K562 (cell line): ENCODE data around the gene JDP2. TPM values are rescaled to one million over a fixed set of nuclear protein-coding genes. Genes with fewer than 3 reads are reported as not detected.
A peak's percentile ranks its signal among the peaks of the same experiment; 100 is the strongest.

Experiments
- HCFC1 ChIP-seq: IDR thresholded peaks from 2 replicates; pipeline ENCODE4 v1.6.1; 2012; ENCODE audit warnings: low read depth, low read length, improper control_type of control experiment
- HNRNPLL ChIP-seq: fragments of 200-400 bp; formaldehyde crosslinking; IDR thresholded peaks from 2 replicates; pipeline ENCODE4 v1.6.1; 2017; ENCODE audit warnings: low read length, low read depth, mild to moderate bottlenecking; ENCODE audit not compliant: poor library complexity, severe bottlenecking
- NFE2 ChIP-seq: IDR thresholded peaks from 2 replicates; pipeline ENCODE4 v1.6.1; 2014; ENCODE audit warnings: antibody characterized with exemption, low read depth
- NFIX ChIP-seq: fragments of 250-450 bp; sonication (Bioruptor Pico); IDR thresholded peaks from 2 replicates; pipeline ENCODE4 v1.4.0; 2020; ENCODE audit warnings: low read depth, mild to moderate bottlenecking, moderate library complexity
- PCBP1 ChIP-seq: fragments of 200-400 bp; formaldehyde crosslinking; IDR thresholded peaks from 2 replicates; pipeline ENCODE4 v1.6.1; 2018; ENCODE audit warnings: mild to moderate bottlenecking, low read depth, low read length; ENCODE audit not compliant: poor library complexity, severe bottlenecking
- TEAD2 ChIP-seq: fragments of 450-650 bp; IDR thresholded peaks from 2 replicates; pipeline ENCODE4 v1.6.1; 2016; ENCODE audit warnings: missing genetic modification characterization, control low read depth, missing compliant biosample characterization
- ZBTB8A ChIP-seq: fragments of 450-650 bp; IDR thresholded peaks from 2 replicates; pipeline ENCODE4 v1.6.1; 2018; ENCODE audit warnings: mild to moderate bottlenecking, moderate library complexity; ENCODE audit not compliant: partially characterized antibody
- ZNF224 ChIP-seq: sonication (generic); formaldehyde crosslinking; IDR thresholded peaks from 2 replicates; pipeline ENCODE4 v1.8.0; 2022; ENCODE audit warnings: mild to moderate bottlenecking, missing genetic modification reagents
- ZNF431 ChIP-seq: sonication (generic); formaldehyde crosslinking; IDR thresholded peaks from 2 replicates; pipeline ENCODE4 v1.8.0; 2022; ENCODE audit warnings: mild to moderate bottlenecking, missing genetic modification reagents
- polyA plus RNA-seq, 8 experiments: library from polyadenylated mRNA; depleted of rRNA in 4 of 8; stranded (reverse) in 5 of 8; unstranded in 3 of 8; fragments of >200 nt; fragmentation: Nextera tagmentation in 2 of 8; fragmentation: Illumina TruSeq in 1 of 8; extraction: Ambion mirVana in 2 of 8; extraction: Trizol in 1 of 8; gene quantifications; 2 replicates each; pipeline versions ENCODE4 v1.2.1 to v1.2.3, GENCODE V29; 2011 to 2014; ENCODE audit warnings: inconsistent platforms in 1 of 8, missing spikeins in 1 of 8
- total RNA-seq, 7 experiments: library from RNA; depleted of rRNA in 6 of 7; stranded (reverse); fragments of >200 nt in 6 of 7; fragmentation: Illumina TruSeq in 2 of 7; extraction: Trizol in 2 of 7; gene quantifications; 2 replicates each; pipeline versions ENCODE4 v1.2.1 to v1.2.3, GENCODE V29; 2011 to 2021; ENCODE audit warnings: low replicate concordance in 1 of 7
- TF ChIP-seq, protein P1 (sequence below), 2 experiments: IDR thresholded peaks; 2 replicates each; pipeline ENCODE4 v1.6.1; 2012; ENCODE audit warnings: improper control_type of control experiment in 2 of 2, low read depth in 2 of 2, low read length in 2 of 2, borderline replicate concordance in 1 of 2
- TF ChIP-seq, protein P2 (sequence below): fragments of 250-450 bp; sonication (Bioruptor Pico); IDR thresholded peaks from 2 replicates; pipeline ENCODE4 v1.8.0; 2022; ENCODE audit warnings: moderate library complexity, mild to moderate bottlenecking, inconsistent platforms
- TF ChIP-seq, protein P3 (sequence below): sonication (generic); formaldehyde crosslinking; IDR thresholded peaks from 2 replicates; pipeline ENCODE4 v1.8.0; 2023; ENCODE audit warnings: mild to moderate bottlenecking, missing genetic modification reagents
- TF ChIP-seq, protein P4 (sequence below), 3 experiments: IDR thresholded peaks in 2 of 3; conservative IDR thresholded peaks in 1 of 3; 2 replicates each; pipeline ENCODE4 v1.5.1; 2011 to 2012; ENCODE audit warnings: low read length in 3 of 3, mild to moderate bottlenecking in 3 of 3, control low read depth in 2 of 3, improper control_type of control experiment in 1 of 3, inconsistent platforms in 1 of 3, low read depth in 1 of 3, mixed read lengths in 1 of 3, moderate library complexity in 1 of 3; ENCODE audit not compliant: insufficient read depth in 2 of 3
- TF ChIP-seq, protein P5 (sequence below): fragments of 450-650 bp; IDR thresholded peaks from 2 replicates; pipeline ENCODE4 v1.6.1; 2018; ENCODE audit warnings: mild to moderate bottlenecking, low read depth; ENCODE audit not compliant: partially characterized antibody

The JDP2 gene
- total and polyA plus RNA-seq, 9 of the 15 experiments (the other 6 are each of a cell fraction or from before 2014, with no cell fraction given), result 0.27 to 13.8 (median 3.1) TPM

DNA sequence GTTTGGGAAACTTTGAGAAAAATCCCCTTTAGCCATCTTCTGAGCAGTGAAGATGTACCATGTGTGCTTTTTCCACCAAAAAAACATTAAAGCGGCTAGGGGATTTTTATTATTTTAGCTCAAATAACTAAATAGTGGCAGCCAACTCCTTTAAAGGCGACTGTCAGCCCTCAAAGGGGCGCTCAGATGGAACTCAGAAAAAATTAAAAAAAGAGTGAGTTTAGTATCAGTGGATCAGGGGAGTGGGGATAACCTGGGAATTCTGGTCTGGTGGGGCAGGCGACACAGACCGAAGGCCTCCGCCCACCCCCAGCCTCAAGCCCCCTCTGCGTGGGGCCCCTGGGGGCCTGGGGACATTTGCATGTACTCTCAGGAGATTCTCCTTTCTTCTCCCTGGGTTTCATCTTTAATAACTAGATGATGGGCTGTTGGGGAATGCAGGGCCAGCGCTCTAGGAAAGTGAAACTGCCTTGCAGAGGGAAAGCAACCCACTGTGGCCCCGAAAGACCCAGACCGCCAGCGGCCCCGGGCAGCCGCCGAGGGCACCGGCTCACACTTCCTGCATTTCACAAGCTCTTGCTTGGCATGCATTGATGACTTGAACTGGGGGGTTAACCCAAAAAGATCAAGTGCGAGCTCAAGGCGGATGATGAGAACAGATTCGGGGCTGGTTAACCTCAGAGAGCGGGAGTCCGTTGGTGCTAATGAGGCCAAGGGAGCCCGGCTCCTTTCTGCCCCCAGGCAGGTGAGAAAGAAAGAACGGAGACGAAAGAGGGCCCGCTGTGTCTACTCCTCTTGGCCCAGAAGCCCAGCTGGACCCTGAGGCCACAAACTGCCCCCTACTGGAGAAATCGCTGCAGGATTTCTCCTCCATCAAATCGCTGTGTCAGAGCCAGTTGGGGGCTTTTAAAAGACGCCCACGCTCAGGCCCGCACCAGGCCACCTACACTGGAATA lies 87.1 kb downstream of the JDP2 start (continued):
- TF ChIP-seq, protein P1, sequence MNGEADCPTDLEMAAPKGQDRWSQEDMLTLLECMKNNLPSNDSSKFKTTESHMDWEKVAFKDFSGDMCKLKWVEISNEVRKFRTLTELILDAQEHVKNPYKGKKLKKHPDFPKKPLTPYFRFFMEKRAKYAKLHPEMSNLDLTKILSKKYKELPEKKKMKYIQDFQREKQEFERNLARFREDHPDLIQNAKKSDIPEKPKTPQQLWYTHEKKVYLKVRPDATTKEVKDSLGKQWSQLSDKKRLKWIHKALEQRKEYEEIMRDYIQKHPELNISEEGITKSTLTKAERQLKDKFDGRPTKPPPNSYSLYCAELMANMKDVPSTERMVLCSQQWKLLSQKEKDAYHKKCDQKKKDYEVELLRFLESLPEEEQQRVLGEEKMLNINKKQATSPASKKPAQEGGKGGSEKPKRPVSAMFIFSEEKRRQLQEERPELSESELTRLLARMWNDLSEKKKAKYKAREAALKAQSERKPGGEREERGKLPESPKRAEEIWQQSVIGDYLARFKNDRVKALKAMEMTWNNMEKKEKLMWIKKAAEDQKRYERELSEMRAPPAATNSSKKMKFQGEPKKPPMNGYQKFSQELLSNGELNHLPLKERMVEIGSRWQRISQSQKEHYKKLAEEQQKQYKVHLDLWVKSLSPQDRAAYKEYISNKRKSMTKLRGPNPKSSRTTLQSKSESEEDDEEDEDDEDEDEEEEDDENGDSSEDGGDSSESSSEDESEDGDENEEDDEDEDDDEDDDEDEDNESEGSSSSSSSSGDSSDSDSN (IDR thresholded peaks at IDR 0.05; ENCODE audit: borderline replicate concordance in 1 of 2, low read depth in 2 of 2, low read length in 2 of 2), result no peak
- TF ChIP-seq HNRNPLL (no peak), ZNF224 (no peak), ZNF431 (CRISPR knock-in tag) (no peak), NFIX (CRISPR knock-in tag) (no peak), ZBTB8A (no peak), NFE2 (peak; percentile 20; the same call in 1 of the 2 replicates), TEAD2 (tag) (no peak), HCFC1 (no peak), PCBP1 (no peak)
- TF ChIP-seq, protein P2, sequence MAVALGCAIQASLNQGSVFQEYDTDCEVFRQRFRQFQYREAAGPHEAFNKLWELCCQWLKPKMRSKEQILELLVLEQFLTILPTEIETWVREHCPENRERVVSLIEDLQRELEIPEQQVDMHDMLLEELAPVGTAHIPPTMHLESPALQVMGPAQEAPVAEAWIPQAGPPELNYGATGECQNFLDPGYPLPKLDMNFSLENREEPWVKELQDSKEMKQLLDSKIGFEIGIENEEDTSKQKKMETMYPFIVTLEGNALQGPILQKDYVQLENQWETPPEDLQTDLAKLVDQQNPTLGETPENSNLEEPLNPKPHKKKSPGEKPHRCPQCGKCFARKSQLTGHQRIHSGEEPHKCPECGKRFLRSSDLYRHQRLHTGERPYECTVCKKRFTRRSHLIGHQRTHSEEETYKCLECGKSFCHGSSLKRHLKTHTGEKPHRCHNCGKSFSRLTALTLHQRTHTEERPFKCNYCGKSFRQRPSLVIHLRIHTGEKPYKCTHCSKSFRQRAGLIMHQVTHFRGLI, result no peak
- TF ChIP-seq, protein P3, sequence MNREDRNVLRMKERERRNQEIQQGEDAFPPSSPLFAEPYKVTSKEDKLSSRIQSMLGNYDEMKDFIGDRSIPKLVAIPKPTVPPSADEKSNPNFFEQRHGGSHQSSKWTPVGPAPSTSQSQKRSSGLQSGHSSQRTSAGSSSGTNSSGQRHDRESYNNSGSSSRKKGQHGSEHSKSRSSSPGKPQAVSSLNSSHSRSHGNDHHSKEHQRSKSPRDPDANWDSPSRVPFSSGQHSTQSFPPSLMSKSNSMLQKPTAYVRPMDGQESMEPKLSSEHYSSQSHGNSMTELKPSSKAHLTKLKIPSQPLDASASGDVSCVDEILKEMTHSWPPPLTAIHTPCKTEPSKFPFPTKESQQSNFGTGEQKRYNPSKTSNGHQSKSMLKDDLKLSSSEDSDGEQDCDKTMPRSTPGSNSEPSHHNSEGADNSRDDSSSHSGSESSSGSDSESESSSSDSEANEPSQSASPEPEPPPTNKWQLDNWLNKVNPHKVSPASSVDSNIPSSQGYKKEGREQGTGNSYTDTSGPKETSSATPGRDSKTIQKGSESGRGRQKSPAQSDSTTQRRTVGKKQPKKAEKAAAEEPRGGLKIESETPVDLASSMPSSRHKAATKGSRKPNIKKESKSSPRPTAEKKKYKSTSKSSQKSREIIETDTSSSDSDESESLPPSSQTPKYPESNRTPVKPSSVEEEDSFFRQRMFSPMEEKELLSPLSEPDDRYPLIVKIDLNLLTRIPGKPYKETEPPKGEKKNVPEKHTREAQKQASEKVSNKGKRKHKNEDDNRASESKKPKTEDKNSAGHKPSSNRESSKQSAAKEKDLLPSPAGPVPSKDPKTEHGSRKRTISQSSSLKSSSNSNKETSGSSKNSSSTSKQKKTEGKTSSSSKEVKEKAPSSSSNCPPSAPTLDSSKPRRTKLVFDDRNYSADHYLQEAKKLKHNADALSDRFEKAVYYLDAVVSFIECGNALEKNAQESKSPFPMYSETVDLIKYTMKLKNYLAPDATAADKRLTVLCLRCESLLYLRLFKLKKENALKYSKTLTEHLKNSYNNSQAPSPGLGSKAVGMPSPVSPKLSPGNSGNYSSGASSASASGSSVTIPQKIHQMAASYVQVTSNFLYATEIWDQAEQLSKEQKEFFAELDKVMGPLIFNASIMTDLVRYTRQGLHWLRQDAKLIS, result no peak
- TF ChIP-seq, protein P4, sequence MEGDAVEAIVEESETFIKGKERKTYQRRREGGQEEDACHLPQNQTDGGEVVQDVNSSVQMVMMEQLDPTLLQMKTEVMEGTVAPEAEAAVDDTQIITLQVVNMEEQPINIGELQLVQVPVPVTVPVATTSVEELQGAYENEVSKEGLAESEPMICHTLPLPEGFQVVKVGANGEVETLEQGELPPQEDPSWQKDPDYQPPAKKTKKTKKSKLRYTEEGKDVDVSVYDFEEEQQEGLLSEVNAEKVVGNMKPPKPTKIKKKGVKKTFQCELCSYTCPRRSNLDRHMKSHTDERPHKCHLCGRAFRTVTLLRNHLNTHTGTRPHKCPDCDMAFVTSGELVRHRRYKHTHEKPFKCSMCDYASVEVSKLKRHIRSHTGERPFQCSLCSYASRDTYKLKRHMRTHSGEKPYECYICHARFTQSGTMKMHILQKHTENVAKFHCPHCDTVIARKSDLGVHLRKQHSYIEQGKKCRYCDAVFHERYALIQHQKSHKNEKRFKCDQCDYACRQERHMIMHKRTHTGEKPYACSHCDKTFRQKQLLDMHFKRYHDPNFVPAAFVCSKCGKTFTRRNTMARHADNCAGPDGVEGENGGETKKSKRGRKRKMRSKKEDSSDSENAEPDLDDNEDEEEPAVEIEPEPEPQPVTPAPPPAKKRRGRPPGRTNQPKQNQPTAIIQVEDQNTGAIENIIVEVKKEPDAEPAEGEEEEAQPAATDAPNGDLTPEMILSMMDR (IDR thresholded peaks at IDR 0.05 in 2 of 3, conservative IDR thresholded peaks at IDR 0.05 in 1 of 3; ENCODE audit: insufficient read depth in 2 of 3, low read depth in 1 of 3, low read length in 3 of 3), result peak; percentile 30 to 55 (median 54); a peak in 5 of 6 replicates
- TF ChIP-seq, protein P5, sequence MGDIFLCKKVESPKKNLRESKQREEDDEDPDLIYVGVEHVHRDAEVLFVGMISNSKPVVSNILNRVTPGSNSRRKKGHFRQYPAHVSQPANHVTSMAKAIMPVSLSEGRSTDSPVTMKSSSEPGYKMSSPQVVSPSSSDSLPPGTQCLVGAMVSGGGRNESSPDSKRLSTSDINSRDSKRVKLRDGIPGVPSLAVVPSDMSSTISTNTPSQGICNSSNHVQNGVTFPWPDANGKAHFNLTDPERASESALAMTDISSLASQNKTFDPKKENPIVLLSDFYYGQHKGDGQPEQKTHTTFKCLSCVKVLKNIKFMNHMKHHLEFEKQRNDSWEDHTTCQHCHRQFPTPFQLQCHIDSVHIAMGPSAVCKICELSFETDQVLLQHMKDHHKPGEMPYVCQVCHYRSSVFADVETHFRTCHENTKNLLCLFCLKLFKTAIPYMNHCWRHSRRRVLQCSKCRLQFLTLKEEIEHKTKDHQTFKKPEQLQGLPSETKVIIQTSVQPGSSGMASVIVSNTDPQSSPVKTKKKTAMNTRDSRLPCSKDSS, result no peak
